ENCODE data around the gene NAB2.

GRCh38 chr12:57057067-57057751 lies 31.7 kb upstream of the NAB2 start:
- no peak for TF ChIP-seq CTCF (IDR thresholded peaks at IDR 0.05; ENCODE audit: low read depth, low read length, missing input control)
- TF ChIP-seq, protein P1, sequence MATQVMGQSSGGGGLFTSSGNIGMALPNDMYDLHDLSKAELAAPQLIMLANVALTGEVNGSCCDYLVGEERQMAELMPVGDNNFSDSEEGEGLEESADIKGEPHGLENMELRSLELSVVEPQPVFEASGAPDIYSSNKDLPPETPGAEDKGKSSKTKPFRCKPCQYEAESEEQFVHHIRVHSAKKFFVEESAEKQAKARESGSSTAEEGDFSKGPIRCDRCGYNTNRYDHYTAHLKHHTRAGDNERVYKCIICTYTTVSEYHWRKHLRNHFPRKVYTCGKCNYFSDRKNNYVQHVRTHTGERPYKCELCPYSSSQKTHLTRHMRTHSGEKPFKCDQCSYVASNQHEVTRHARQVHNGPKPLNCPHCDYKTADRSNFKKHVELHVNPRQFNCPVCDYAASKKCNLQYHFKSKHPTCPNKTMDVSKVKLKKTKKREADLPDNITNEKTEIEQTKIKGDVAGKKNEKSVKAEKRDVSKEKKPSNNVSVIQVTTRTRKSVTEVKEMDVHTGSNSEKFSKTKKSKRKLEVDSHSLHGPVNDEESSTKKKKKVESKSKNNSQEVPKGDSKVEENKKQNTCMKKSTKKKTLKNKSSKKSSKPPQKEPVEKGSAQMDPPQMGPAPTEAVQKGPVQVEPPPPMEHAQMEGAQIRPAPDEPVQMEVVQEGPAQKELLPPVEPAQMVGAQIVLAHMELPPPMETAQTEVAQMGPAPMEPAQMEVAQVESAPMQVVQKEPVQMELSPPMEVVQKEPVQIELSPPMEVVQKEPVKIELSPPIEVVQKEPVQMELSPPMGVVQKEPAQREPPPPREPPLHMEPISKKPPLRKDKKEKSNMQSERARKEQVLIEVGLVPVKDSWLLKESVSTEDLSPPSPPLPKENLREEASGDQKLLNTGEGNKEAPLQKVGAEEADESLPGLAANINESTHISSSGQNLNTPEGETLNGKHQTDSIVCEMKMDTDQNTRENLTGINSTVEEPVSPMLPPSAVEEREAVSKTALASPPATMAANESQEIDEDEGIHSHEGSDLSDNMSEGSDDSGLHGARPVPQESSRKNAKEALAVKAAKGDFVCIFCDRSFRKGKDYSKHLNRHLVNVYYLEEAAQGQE (IDR thresholded peaks at IDR 0.05) = no peak
- no peak for TF ChIP-seq SP1 (IDR thresholded peaks at IDR 0.05)
- no peak for TF ChIP-seq JUND (IDR thresholded peaks at IDR 0.05)
- TF ChIP-seq HNF4G (IDR thresholded peaks at IDR 0.05) = no peak
- TF ChIP-seq RAD21 (IDR thresholded peaks at IDR 0.05) = no peak
- TF ChIP-seq GABPA (IDR thresholded peaks at IDR 0.05 in 1 of 2, conservative IDR thresholded peaks at IDR 0.05 in 1 of 2) = no peak
- TF ChIP-seq, protein P2, sequence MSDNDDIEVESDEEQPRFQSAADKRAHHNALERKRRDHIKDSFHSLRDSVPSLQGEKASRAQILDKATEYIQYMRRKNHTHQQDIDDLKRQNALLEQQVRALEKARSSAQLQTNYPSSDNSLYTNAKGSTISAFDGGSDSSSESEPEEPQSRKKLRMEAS (IDR thresholded peaks at IDR 0.05) = no peak

Measured in liver (tissue), 3 donors.